GM12878 (cell line): ENCODE measurements around the gene RBMS1. TPM values are rescaled to one million over a fixed set of nuclear protein-coding genes. Genes with fewer than 3 reads are reported as not detected.

ENCODE experiments used
- ATAC-seq: fragments of 200-7000 bp; cut with Tn5 transposase; 3 replicates; pipeline ENCODE4 v1.9.1; 2020; ENCODE audit warnings: mild to moderate bottlenecking, moderate library complexity
- BruUV-seq: library from RNA; stranded (reverse); fragments of 400-500 nt; replicated peaks from 2 replicates; lab custom pipeline; 2021; lab: Mats Ljungman, UMichigan
- CTCF ChIA-PET: fragments of 300-600 bp; sonication (Branson Sonifier 250); formaldehyde crosslinking; extraction: SDS; loops from one replicate; lab custom pipeline; 2021; ENCODE audit warnings: inconsistent platforms; lab: Yijun Ruan, JAX
- POLR2A ChIA-PET: fragments of 350-600 bp; formaldehyde crosslinking; extraction: SDS; loops from one replicate; lab custom pipeline; 2021; ENCODE audit warnings: inconsistent platforms; lab: Charles Lee
- RAD21 ChIA-PET: fragments of 300-600 bp; sonication (Branson Sonifier 250); formaldehyde crosslinking; loops from one replicate; lab custom pipeline; 2023; ENCODE audit warnings: antibody characterized with exemption; ENCODE audit not compliant: unreplicated experiment; lab: Charles Lee
- SMC1A ChIA-PET: fragments of 300-600 bp; sonication (Branson Sonifier 250); formaldehyde crosslinking; loops from one replicate; lab custom pipeline; 2023; ENCODE audit not compliant: unreplicated experiment, uncharacterized antibody; lab: Charles Lee
- DNase-seq: peaks from one replicate; pipeline ENCODE4 v3.0.0-alpha.2; 2011; ENCODE audit warnings: low read depth, low spot score
- FAIRE-seq: peaks from 3 replicates; lab custom pipeline; 2011; peaks lifted over from hg19 to GRCh38; lab: Jason Lieb, UNC
- H2AFZ ChIP-seq: 2 replicates; pipeline ENCODE4 v1.6.0; 2011; ENCODE audit warnings: low read depth, low read length, control low read depth; ENCODE audit not compliant: control insufficient read depth
- H3K27ac ChIP-seq: 2 replicates; pipeline ENCODE4 v1.5.1; 2011; ENCODE audit warnings: control low read depth; ENCODE audit not compliant: control insufficient read depth, insufficient read depth
- H3K27me3 ChIP-seq, 2 experiments: replicated peaks in 1 of 2; 2 replicates each; pipeline versions ENCODE4 v1.6.0 to v1.6.1; 2011; ENCODE audit warnings: low read length in 1 of 2; ENCODE audit not compliant: control insufficient read depth in 2 of 2, insufficient read depth in 2 of 2
- H3K36me3 ChIP-seq, 2 experiments: 2 replicates each; pipeline ENCODE4 v1.5.1; 2011; ENCODE audit warnings: low read length in 1 of 2; ENCODE audit not compliant: control insufficient read depth in 2 of 2, insufficient read depth in 2 of 2
- H3K4me1 ChIP-seq: 2 replicates; pipeline ENCODE4 v1.6.1; 2011; ENCODE audit warnings: mild to moderate bottlenecking, low read length, moderate library complexity, mixed read lengths; ENCODE audit not compliant: control insufficient read depth, insufficient read depth
- H3K4me2 ChIP-seq: 2 replicates; pipeline ENCODE4 v1.6.0; 2011; ENCODE audit warnings: control low read depth; ENCODE audit not compliant: control insufficient read depth, insufficient read depth
- H3K4me3 ChIP-seq: fragments of 200-600 bp; sonication (generic); 2 replicates; pipeline ENCODE4 v1.5.1; 2016
- H3K79me2 ChIP-seq: 2 replicates; pipeline ENCODE4 v1.6.0; 2011; ENCODE audit warnings: low read length; ENCODE audit not compliant: control insufficient read depth, insufficient read depth
- H3K9ac ChIP-seq: 2 replicates; pipeline ENCODE4 v1.8.0; 2011; ENCODE audit warnings: low read length, control low read depth, mixed read lengths; ENCODE audit not compliant: control insufficient read depth, insufficient read depth
- H3K9me3 ChIP-seq: replicated peaks from 3 replicates; pipeline ENCODE4 v1.5.1; 2011; ENCODE audit warnings: mild to moderate bottlenecking, low read length; ENCODE audit not compliant: control insufficient read depth, insufficient read depth
- H4K20me1 ChIP-seq: 2 replicates; pipeline ENCODE4 v1.6.0; 2011; ENCODE audit not compliant: control insufficient read depth, insufficient read depth
- ATF7 ChIP-seq: fragments of 450-650 bp; IDR thresholded peaks from 2 replicates; pipeline ENCODE4 v1.6.1; 2016; ENCODE audit warnings: low read depth, mild to moderate bottlenecking
- BHLHE40 ChIP-seq, 2 experiments: fragments of 450-650 bp in 1 of 2; IDR thresholded peaks; 2 replicates each; pipeline ENCODE4 v1.6.1; 2011 to 2017; ENCODE audit warnings: low read depth in 2 of 2, borderline replicate concordance in 1 of 2, improper control_type of control experiment in 1 of 2, low read length in 1 of 2, mild to moderate bottlenecking in 1 of 2
- CREM ChIP-seq: IDR thresholded peaks from 2 replicates; pipeline ENCODE4 v1.6.1; 2014; ENCODE audit warnings: antibody characterized with exemption, low read depth
- DPF2 ChIP-seq: fragments of 450-650 bp; IDR thresholded peaks from 2 replicates; pipeline ENCODE4 v1.6.1; 2017; ENCODE audit warnings: mild to moderate bottlenecking
- KDM1A ChIP-seq: fragments of 200-600 bp; sonication (generic); IDR thresholded peaks from 2 replicates; pipeline ENCODE4 v1.6.1; 2016; ENCODE audit warnings: borderline replicate concordance
- NBN ChIP-seq: fragments of 450-650 bp; IDR thresholded peaks from 2 replicates; pipeline ENCODE4 v1.6.1; 2016
- NFYB ChIP-seq: IDR thresholded peaks from 2 replicates; pipeline ENCODE4 v1.6.1; 2011; ENCODE audit warnings: low read depth, mild to moderate bottlenecking, low read length, improper control_type of control experiment, moderate library complexity; ENCODE audit not compliant: insufficient read depth
- NR2C2 ChIP-seq: IDR thresholded peaks from 2 replicates; pipeline ENCODE4 v1.6.1; 2011; ENCODE audit warnings: borderline replicate concordance, low read depth; ENCODE audit not compliant: control insufficient read depth, insufficient read length
- NR2F1 ChIP-seq: fragments of 450-650 bp; conservative IDR thresholded peaks from 2 replicates; pipeline ENCODE4 v1.6.1; 2017; ENCODE audit warnings: mild to moderate bottlenecking
- RAD21 ChIP-seq: IDR thresholded peaks from 2 replicates; pipeline ENCODE4 v1.6.1; 2011; ENCODE audit warnings: mild to moderate bottlenecking, low read depth, low read length, moderate library complexity; ENCODE audit not compliant: insufficient read depth
- RAD51 ChIP-seq: fragments of 450-650 bp; IDR thresholded peaks from 2 replicates; pipeline ENCODE4 v1.6.1; 2016; ENCODE audit warnings: moderate library complexity, mild to moderate bottlenecking, inconsistent platforms
- SMARCA5 ChIP-seq: fragments of 450-650 bp; IDR thresholded peaks from 2 replicates; pipeline ENCODE4 v1.6.1; 2017; ENCODE audit warnings: mild to moderate bottlenecking
- YY1 ChIP-seq: IDR thresholded peaks from 2 replicates; pipeline ENCODE4 v1.6.1; 2011; ENCODE audit warnings: low read depth, mild to moderate bottlenecking, low read length
- ZNF384 ChIP-seq: IDR thresholded peaks from 2 replicates; pipeline ENCODE4 v1.6.1; 2012; ENCODE audit warnings: low read depth, mild to moderate bottlenecking, low read length, improper control_type of control experiment, borderline replicate concordance
- WGBS: methylation state at CpG from one replicate; pipeline ENCODE4 v1.1.6; 2016; ENCODE audit warnings: low lambda C conversion rate; ENCODE audit not compliant: insufficient replicate concordance, insufficient coverage; ENCODE audit errors: missing lambda C conversion rate; 5-methylcytosine and 5-hydroxymethylcytosine counted together
- in situ Hi-C: fragments of 300-500 bp; cut with MboI; formaldehyde crosslinking; loops from 9 replicates; pipeline ENCODE4 v1.14.3; 2018; ENCODE audit warnings: mixed read lengths
- intact Hi-C: fragments of 100-400 bp; cut with micrococcal nuclease; formaldehyde crosslinking; loops from one replicate; pipeline ENCODE4 v1.14.2; 2022; ENCODE audit not compliant: unreplicated experiment
- polyA plus RNA-seq, 11 experiments: library from polyadenylated mRNA; depleted of rRNA in 4 of 11; unstranded in 6 of 11; stranded (reverse) in 5 of 11; fragments of >200 nt; fragmentation: Nextera tagmentation in 4 of 11; fragmentation: Illumina TruSeq in 1 of 11; extraction: Ambion mirVana in 4 of 11; extraction: Trizol in 1 of 11; gene quantifications; 1 replicate in 1 of 11; 2 replicates in 10 of 11; pipeline versions ENCODE4 v1.2.1 to v1.2.3, GENCODE V29; 2011 to 2016; ENCODE audit warnings: inconsistent platforms in 2 of 11, missing spikeins in 2 of 11, low read depth in 1 of 11
- total RNA-seq, 4 experiments: library from RNA; depleted of rRNA in 3 of 4; stranded (reverse); fragments of >200 nt in 3 of 4; fragmentation: Illumina TruSeq in 1 of 4; extraction: Trizol in 1 of 4; gene quantifications; 2 replicates each; pipeline versions ENCODE4 v1.2.1 to v1.2.3, GENCODE V29; 2013 to 2021
- TF ChIP-seq, protein P1 (sequence below): IDR thresholded peaks from 2 replicates; pipeline ENCODE4 v1.6.1; 2012; ENCODE audit warnings: low read depth, low read length, improper control_type of control experiment
- TF ChIP-seq, protein P2 (sequence below), 3 experiments: IDR thresholded peaks in 2 of 3; conservative IDR thresholded peaks in 1 of 3; 2 replicates each; pipeline ENCODE4 v1.5.1; 2011; ENCODE audit warnings: low read depth in 3 of 3, low read length in 3 of 3, mild to moderate bottlenecking in 3 of 3, control low read depth in 2 of 3, moderate library complexity in 2 of 3, inconsistent platforms in 1 of 3, mixed read lengths in 1 of 3; ENCODE audit not compliant: control insufficient read depth in 2 of 3, insufficient read depth in 1 of 3; ENCODE audit errors: extremely low read depth in 1 of 3
- TF ChIP-seq, protein P3 (sequence below): fragments of 450-650 bp; IDR thresholded peaks from 2 replicates; pipeline ENCODE4 v1.6.1; 2016; ENCODE audit warnings: mild to moderate bottlenecking
- TF ChIP-seq, protein P4 (sequence below): IDR thresholded peaks from 2 replicates; pipeline ENCODE4 v1.6.1; 2011; ENCODE audit warnings: borderline replicate concordance, low read depth, mild to moderate bottlenecking, moderate library complexity, mixed read lengths, low read length; ENCODE audit not compliant: insufficient read depth; ENCODE audit errors: extremely low read length

RBMS1 gene
- total and polyA plus RNA-seq, 10 of the 15 experiments (the other 5 are each of a cell fraction or from before 2014, with no cell fraction given), result 0.04 to 0.31 (median 0.17) TPM; not detected in 1

DNA sequence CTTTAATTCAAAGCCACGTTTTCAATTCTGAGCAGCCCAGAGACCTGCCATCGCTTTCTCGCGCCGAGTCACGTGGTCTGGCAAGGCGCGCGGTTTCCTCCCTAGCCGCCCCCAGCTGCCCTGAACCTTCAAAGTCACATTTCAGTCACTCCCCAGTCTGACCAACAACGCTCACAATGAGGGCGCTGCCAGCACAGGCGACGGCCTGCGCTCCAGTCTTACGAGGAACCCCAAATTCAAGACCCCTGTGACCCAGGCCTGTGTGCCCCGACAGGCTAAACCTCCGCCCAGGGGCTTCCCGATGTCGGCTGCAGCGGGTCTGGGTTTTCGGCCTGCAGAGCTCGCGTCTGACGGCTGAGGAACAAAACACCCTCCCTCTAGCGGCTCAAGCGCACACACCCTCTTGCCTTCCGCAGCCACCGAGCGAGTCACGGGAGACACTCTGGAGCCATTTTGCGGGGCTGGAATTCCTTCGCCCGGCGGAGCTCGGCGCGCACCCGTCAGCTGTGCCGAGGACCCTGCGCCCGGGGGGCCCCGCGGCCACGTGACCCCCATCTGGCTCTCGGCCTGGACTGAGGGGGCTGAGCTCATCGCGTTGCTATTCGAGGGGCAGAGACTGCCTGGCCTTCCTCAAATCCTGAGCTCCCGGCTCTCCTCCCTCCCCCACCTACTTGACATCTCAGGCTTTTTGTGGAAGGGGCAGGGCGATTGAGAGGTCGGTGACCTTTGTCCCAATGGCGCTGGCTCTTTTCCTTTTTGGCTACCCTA, 223.6 kb downstream of the RBMS1 start:
- H3K27me3 ChIP-seq, result peaks cover 2 to 5% of the 10 kb centered on the region in 2 experiments; a peak in 2 of 4 replicates
- H3K4me1 ChIP-seq, result peaks cover 3% of the 10 kb centered on the region
- in situ Hi-C loops, result no loop called here
- DNase-seq, result peak; percentile 11
- no peaks in the 10 kb centered on the region for H4K20me1 ChIP-seq
- H3K36me3 ChIP-seq, result no peaks in the 10 kb centered on the region
- H3K4me2 ChIP-seq, result peak overlapping the region; percentile 83
- ATAC-seq, result peak; percentile 81
- peak; percentile 56 for FAIRE-seq
- ChIA-PET RAD21 (interaction anchor here (0.5 to 1.2 kb wide), 2 partner anchors 160 to 726 kb away, joined by 3 to 4 read pairs; no protein-coding TSS in a partner anchor), CTCF (interaction anchor here (0.7 to 1.7 kb wide), 12 partner anchors 10 to 160 kb away, joined by 3 to 11 read pairs (median 4); no protein-coding TSS in a partner anchor), POLR2A (interaction anchor here (0.7 kb wide), 1 partner anchor 10 kb away, joined by 3 read pairs; no protein-coding TSS in a partner anchor), SMC1A (interaction anchor here (1.1 kb wide), 1 partner anchor 14 kb away, joined by 3 read pairs; no protein-coding TSS in a partner anchor)
- intact Hi-C loops, result loop anchor here (5.0 kb wide), 1 partner anchor 158 kb away; no protein-coding TSS in a partner anchor
- no peaks in the 10 kb centered on the region for H3K79me2 ChIP-seq
- H3K4me3 ChIP-seq, result peak overlapping the region; percentile 40; the same call in 1 of the 2 replicates
- 8% methylated on average over 53 of the region's 53 CpGs for WGBS
- no TSS peak for BruUV-seq
- no peaks in the 10 kb centered on the region for H3K9me3 ChIP-seq
- no peak overlapping the region for H3K27ac ChIP-seq
- peak overlapping the region; percentile 15; the same call in 1 of the 2 replicates for H3K9ac ChIP-seq
- peak overlapping the region; percentile 79 for H2AFZ ChIP-seq
- TF ChIP-seq ZNF384 (no peak), NFYB (no peak), ATF7 (no peak), BHLHE40 (IDR thresholded peaks at IDR 0.05; ENCODE audit: borderline replicate concordance in 1 of 2, low read depth in 2 of 2, low read length in 1 of 2) (peak; percentile 19 to 59; a peak in 2 of 4 replicates), RAD51 (peak; percentile 91), DPF2 (0 out of 2 replicates have a peak, but pooled peaks have one; percentile 36), CREM (no peak), KDM1A (no peak), RAD21 (0 out of 2 replicates have a peak, but pooled peaks have one; percentile 11), SMARCA5 (peak; percentile 54; the same call in 1 of the 2 replicates), NR2F1 (0 out of 2 replicates have a peak, but pooled peaks have one; percentile 63), NBN (peak; percentile 49; the same call in 1 of the 2 replicates), NR2C2 (no peak), YY1 (peak; percentile 43; the same call in 1 of the 2 replicates)
- TF ChIP-seq, protein P1, sequence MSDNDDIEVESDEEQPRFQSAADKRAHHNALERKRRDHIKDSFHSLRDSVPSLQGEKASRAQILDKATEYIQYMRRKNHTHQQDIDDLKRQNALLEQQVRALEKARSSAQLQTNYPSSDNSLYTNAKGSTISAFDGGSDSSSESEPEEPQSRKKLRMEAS, result peak; percentile 28; the same call in 1 of the 2 replicates
- TF ChIP-seq, protein P2, sequence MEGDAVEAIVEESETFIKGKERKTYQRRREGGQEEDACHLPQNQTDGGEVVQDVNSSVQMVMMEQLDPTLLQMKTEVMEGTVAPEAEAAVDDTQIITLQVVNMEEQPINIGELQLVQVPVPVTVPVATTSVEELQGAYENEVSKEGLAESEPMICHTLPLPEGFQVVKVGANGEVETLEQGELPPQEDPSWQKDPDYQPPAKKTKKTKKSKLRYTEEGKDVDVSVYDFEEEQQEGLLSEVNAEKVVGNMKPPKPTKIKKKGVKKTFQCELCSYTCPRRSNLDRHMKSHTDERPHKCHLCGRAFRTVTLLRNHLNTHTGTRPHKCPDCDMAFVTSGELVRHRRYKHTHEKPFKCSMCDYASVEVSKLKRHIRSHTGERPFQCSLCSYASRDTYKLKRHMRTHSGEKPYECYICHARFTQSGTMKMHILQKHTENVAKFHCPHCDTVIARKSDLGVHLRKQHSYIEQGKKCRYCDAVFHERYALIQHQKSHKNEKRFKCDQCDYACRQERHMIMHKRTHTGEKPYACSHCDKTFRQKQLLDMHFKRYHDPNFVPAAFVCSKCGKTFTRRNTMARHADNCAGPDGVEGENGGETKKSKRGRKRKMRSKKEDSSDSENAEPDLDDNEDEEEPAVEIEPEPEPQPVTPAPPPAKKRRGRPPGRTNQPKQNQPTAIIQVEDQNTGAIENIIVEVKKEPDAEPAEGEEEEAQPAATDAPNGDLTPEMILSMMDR (IDR thresholded peaks at IDR 0.05 in 2 of 3, conservative IDR thresholded peaks at IDR 0.05 in 1 of 3; ENCODE audit: control insufficient read depth in 2 of 3, extremely low read depth in 1 of 3, insufficient read depth in 1 of 3, low read depth in 3 of 3, low read length in 3 of 3), result peak; percentile 55 to 70 (median 56)
- TF ChIP-seq, protein P3, sequence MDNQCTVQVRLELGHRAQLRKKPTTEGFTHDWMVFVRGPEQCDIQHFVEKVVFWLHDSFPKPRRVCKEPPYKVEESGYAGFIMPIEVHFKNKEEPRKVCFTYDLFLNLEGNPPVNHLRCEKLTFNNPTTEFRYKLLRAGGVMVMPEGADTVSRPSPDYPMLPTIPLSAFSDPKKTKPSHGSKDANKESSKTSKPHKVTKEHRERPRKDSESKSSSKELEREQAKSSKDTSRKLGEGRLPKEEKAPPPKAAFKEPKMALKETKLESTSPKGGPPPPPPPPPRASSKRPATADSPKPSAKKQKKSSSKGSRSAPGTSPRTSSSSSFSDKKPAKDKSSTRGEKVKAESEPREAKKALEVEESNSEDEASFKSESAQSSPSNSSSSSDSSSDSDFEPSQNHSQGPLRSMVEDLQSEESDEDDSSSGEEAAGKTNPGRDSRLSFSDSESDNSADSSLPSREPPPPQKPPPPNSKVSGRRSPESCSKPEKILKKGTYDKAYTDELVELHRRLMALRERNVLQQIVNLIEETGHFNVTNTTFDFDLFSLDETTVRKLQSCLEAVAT, result 0 out of 2 replicates have a peak, but pooled peaks have one; percentile 28
- TF ChIP-seq, protein P4, sequence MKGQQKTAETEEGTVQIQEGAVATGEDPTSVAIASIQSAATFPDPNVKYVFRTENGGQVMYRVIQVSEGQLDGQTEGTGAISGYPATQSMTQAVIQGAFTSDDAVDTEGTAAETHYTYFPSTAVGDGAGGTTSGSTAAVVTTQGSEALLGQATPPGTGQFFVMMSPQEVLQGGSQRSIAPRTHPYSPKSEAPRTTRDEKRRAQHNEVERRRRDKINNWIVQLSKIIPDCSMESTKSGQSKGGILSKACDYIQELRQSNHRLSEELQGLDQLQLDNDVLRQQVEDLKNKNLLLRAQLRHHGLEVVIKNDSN, result peak; percentile 68
